ENCODE measurements around the gene SEMA7A.
"Not testable (repeated sequence)": the region's sequence is repeated elsewhere in the genome, so short reads cannot be mapped to it uniquely, and the experiment has no call there.

Gene SEMA7A

GRCh38 chr15:74398183-74398582, 35.6 kb downstream of the SEMA7A start:
- DNase-seq, result no peak

GRCh38 chr15:74397239-74398068, 36.3 kb downstream of the SEMA7A start:
- no peak for DNase-seq

GRCh38 chr15:74396445-74397238, 37.1 kb downstream of the SEMA7A start:
- peak; percentile 60 for DNase-seq

GRCh38 chr15:74396146-74396438, 37.7 kb downstream of the SEMA7A start:
- no peak for DNase-seq

GRCh38 chr15:74395319-74396145, 38.2 kb downstream of the SEMA7A start:
- no peak for DNase-seq

GRCh38 chr15:74394090-74394846, 39.5 kb downstream of the SEMA7A start:
- DNase-seq, result no peak

- DNase-seq, result no peak
Observed at GRCh38 chr15:74393423-74393822, 40.3 kb downstream of the SEMA7A start.

GRCh38 chr15:74392902-74393301, 40.9 kb downstream of the SEMA7A start:
- no peak for DNase-seq

- no peak for DNase-seq
Observed at GRCh38 chr15:74392451-74392830, 41.3 kb downstream of the SEMA7A start.

GRCh38 chr15:74391582-74392450, 41.9 kb downstream of the SEMA7A start:
- DNase-seq, result no peak

- no peak for DNase-seq
Observed at GRCh38 chr15:74390647-74391288, 43.0 kb downstream of the SEMA7A start.

- DNase-seq, result not testable (repeated sequence)
Observed at GRCh38 chr15:74390049-74390646, 43.6 kb downstream of the SEMA7A start.

GRCh38 chr15:74389241-74390048, 44.3 kb downstream of the SEMA7A start:
- no peak for DNase-seq

- no peak for DNase-seq
Observed at GRCh38 chr15:74388363-74388951, 45.3 kb downstream of the SEMA7A start.

- no peak for DNase-seq
Observed at GRCh38 chr15:74387621-74388362, 46.0 kb downstream of the SEMA7A start.

- DNase-seq, result no peak
Observed at GRCh38 chr15:74387141-74387541, 46.6 kb downstream of the SEMA7A start.

- DNase-seq, result no peak
Observed at GRCh38 chr15:74386496-74387140, 47.1 kb downstream of the SEMA7A start.

- no peak for DNase-seq
Observed at GRCh38 chr15:74385733-74386132, 48.0 kb downstream of the SEMA7A start.
